PFSK-1 (cell line): ENCODE data around the gene IRX5.

Experiments
- POLR2AphosphoS5 ChIP-seq: IDR thresholded peaks from 2 replicates; pipeline ENCODE4 v1.6.1; 2012; ENCODE audit warnings: low read depth, mild to moderate bottlenecking, control low read depth, low read length, moderate library complexity
- SIN3A ChIP-seq: IDR thresholded peaks from 2 replicates; pipeline ENCODE4 v1.6.1; 2012; ENCODE audit warnings: mild to moderate bottlenecking, low read length, moderate library complexity, borderline replicate concordance; ENCODE audit not compliant: insufficient read depth
- TAF1 ChIP-seq: IDR thresholded peaks from 2 replicates; pipeline ENCODE4 v1.6.1; 2012; ENCODE audit warnings: low read length, control low read depth, borderline replicate concordance; ENCODE audit not compliant: insufficient read depth

GRCh38 chr16:54929090-54930004 lies 1.3 kb upstream of the IRX5 start:
- TF ChIP-seq SIN3A = no peak
- no peak for TF ChIP-seq POLR2AphosphoS5
- TF ChIP-seq TAF1 = 0 out of 2 replicates have a peak, but pooled peaks have one; percentile 46
